KMS-11 (cell line): Measurements from ENCODE around the gene PCDHGA10.
"Not testable (repeated sequence)": the region's sequence is repeated elsewhere in the genome, so short reads cannot be mapped to it uniquely, and the experiment has no call there.

ENCODE experiments used
- H2AFZ ChIP-seq: fragments of 200-600 bp; sonication (generic); 2 replicates; pipeline ENCODE4 v1.6.1; 2016; ENCODE audit warnings: antibody characterized with exemption, mixed run types, low read depth
- H3K27ac ChIP-seq: fragments of 200-600 bp; sonication (generic); 2 replicates; pipeline ENCODE4 v1.6.1; 2016; ENCODE audit warnings: mild to moderate bottlenecking, mixed run types
- H3K27me3 ChIP-seq: fragments of 200-600 bp; sonication (generic); 2 replicates; pipeline ENCODE4 v1.6.1; 2017; ENCODE audit warnings: mild to moderate bottlenecking, low read depth, mixed run types, moderate library complexity; ENCODE audit not compliant: insufficient read depth
- H3K36me3 ChIP-seq: fragments of 200-600 bp; sonication (generic); 2 replicates; pipeline ENCODE4 v1.6.1; 2017; ENCODE audit warnings: mild to moderate bottlenecking, mixed run types; ENCODE audit not compliant: insufficient read depth
- H3K4me1 ChIP-seq: fragments of 200-600 bp; sonication (generic); 2 replicates; pipeline ENCODE4 v1.6.1; 2016; ENCODE audit warnings: mild to moderate bottlenecking, low read depth, mixed run types; ENCODE audit not compliant: poor library complexity, severe bottlenecking
- H3K4me2 ChIP-seq: fragments of 200-600 bp; sonication (generic); 2 replicates; pipeline ENCODE4 v1.7.0; 2016; ENCODE audit warnings: mild to moderate bottlenecking, mixed run types
- H3K4me3 ChIP-seq: fragments of 200-600 bp; sonication (generic); IDR thresholded peaks from 2 replicates; pipeline ENCODE4 v1.6.1; 2017; ENCODE audit warnings: low read depth, low read length, mixed read lengths; ENCODE audit not compliant: insufficient read depth
- H3K79me2 ChIP-seq: fragments of 200-600 bp; sonication (generic); 2 replicates; pipeline ENCODE4 v1.6.1; 2016; ENCODE audit warnings: low read depth, mixed run types; ENCODE audit not compliant: insufficient read depth
- H3K9ac ChIP-seq: fragments of 200-600 bp; sonication (generic); 2 replicates; pipeline ENCODE4 v1.6.1; 2016; ENCODE audit warnings: mild to moderate bottlenecking, mixed run types
- H4K20me1 ChIP-seq: fragments of 200-600 bp; sonication (generic); 2 replicates; pipeline ENCODE4 v1.6.1; 2016; ENCODE audit warnings: mild to moderate bottlenecking, mixed run types; ENCODE audit not compliant: insufficient read depth
- TF ChIP-seq, protein P1 (sequence below): fragments of 200-600 bp; sonication (generic); conservative IDR thresholded peaks from 2 replicates; pipeline ENCODE4 v1.6.1; 2017; ENCODE audit warnings: low read depth, mild to moderate bottlenecking, antibody characterized with exemption, low read length, moderate library complexity, mixed read lengths

Gene PCDHGA10

DNA sequence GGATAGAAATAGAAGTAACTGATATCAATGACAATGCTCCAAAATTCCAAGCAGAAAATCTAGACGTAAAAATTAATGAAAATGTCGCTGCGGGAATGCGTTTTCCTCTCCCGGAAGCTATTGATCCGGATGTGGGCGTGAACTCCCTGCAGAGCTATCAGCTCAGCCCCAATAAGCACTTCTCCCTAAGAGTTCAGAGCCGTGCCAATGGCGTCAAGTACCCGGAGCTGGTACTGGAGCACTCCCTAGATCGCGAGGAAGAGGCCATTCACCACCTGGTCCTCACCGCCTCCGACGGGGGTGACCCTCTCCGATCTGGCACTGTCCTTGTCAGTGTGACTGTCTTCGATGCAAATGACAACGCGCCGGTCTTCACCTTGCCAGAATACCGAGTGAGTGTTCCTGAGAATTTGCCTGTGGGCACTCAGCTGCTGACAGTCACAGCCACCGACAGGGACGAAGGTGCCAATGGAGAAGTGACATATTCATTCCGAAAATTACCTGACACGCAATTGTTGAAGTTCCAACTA, 818 bp downstream of the PCDHGA10 start:
- TF ChIP-seq, protein P1, sequence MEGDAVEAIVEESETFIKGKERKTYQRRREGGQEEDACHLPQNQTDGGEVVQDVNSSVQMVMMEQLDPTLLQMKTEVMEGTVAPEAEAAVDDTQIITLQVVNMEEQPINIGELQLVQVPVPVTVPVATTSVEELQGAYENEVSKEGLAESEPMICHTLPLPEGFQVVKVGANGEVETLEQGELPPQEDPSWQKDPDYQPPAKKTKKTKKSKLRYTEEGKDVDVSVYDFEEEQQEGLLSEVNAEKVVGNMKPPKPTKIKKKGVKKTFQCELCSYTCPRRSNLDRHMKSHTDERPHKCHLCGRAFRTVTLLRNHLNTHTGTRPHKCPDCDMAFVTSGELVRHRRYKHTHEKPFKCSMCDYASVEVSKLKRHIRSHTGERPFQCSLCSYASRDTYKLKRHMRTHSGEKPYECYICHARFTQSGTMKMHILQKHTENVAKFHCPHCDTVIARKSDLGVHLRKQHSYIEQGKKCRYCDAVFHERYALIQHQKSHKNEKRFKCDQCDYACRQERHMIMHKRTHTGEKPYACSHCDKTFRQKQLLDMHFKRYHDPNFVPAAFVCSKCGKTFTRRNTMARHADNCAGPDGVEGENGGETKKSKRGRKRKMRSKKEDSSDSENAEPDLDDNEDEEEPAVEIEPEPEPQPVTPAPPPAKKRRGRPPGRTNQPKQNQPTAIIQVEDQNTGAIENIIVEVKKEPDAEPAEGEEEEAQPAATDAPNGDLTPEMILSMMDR, result no peak
- H2AFZ ChIP-seq, result no peak overlapping the region
- H3K4me3 ChIP-seq, result no peak overlapping the region

DNA sequence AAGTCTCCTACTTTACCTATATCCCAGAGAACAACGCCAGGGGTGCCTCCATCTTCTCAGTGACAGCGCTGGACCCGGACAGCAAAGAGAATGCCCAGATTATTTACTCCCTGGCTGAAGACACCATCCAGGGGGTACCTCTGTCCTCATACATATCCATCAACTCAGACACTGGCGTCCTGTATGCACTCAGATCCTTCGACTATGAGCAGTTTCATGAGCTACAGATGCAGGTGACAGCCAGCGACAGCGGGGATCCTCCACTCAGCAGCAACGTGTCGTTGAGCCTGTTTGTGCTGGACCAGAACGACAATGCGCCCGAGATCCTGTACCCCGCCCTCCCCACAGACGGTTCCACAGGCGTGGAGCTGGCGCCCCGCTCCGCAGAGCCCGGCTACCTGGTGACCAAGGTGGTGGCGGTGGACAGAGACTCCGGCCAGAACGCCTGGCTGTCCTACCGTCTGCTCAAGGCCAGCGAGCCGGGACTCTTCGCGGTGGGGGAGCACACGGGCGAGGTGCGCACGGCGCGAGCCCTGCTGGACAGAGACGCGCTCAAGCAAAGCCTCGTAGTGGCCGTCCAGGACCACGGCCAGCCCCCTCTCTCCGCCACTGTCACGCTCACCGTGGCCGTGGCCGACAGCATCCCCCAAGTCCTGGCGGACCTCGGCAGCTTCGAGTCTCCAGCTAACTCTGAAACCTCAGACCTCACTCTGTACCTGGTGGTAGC, 1.9 kb downstream of the PCDHGA10 start:
- not testable (repeated sequence) for H3K4me1 ChIP-seq, H3K9ac ChIP-seq, H4K20me1 ChIP-seq, H3K4me3 ChIP-seq, H3K4me2 ChIP-seq, H2AFZ ChIP-seq, H3K36me3 ChIP-seq, H3K27me3 ChIP-seq, H3K27ac ChIP-seq, H3K79me2 ChIP-seq

More for the DNA sequence above, 818 bp downstream of the PCDHGA10 start:
- H3K36me3 ChIP-seq, result no peaks in the 10 kb centered on the region
- H4K20me1 ChIP-seq, result no peaks in the 10 kb centered on the region
- no peak overlapping the region for H3K27ac ChIP-seq
- no peak overlapping the region for H3K9ac ChIP-seq
- no peaks in the 10 kb centered on the region for H3K4me1 ChIP-seq
- H3K79me2 ChIP-seq, result no peaks in the 10 kb centered on the region
- no peaks in the 10 kb centered on the region for H3K27me3 ChIP-seq
- H3K4me2 ChIP-seq, result no peak overlapping the region

DNA sequence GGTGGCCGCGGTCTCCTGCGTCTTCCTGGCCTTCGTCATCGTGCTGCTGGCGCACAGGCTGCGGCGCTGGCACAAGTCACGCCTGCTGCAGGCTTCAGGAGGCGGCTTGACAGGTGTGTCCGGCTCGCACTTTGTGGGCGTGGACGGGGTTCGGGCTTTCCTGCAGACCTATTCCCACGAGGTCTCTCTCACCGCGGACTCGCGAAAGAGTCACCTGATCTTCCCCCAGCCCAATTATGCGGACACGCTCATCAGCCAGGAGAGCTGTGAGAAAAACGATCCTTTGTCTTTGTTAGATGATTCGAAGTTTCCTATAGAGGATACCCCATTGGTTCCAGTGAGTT, 2.5 kb downstream of the PCDHGA10 start:
- H3K4me1 ChIP-seq, H3K79me2 ChIP-seq, H3K4me2 ChIP-seq, H3K36me3 ChIP-seq, H2AFZ ChIP-seq, H3K9ac ChIP-seq, H3K27ac ChIP-seq, H4K20me1 ChIP-seq, H3K4me3 ChIP-seq, H3K27me3 ChIP-seq: not testable (repeated sequence)

DNA sequence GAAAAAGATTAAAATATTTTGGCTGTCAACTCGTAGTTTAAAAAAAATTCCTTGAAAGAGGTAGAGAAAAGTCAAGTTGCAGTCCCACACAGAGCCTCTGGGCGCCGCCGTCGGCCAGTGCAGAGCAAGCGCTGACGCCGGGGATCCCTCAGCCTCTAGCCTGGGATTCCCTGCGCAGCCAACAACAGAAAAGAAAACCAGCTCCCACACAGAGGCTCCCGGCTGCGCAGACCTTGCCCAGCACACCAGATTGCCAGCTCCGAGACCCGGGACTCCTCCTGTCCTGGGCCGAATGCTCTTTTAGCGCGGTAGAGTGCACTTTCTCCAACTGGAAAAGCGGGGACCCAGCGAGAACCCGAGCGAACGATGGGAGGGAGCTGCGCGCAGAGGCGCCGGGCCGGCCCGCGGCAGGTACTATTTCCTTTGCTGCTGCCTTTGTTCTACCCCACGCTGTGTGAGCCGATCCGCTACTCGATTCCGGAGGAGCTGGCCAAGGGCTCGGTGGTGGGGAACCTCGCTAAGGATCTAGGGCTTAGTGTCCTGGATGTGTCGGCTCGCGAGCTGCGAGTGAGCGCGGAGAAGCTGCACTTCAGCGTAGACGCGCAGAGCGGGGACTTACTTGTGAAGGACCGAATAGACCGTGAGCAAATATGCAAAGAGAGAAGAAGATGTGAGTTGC, 4.8 kb downstream of the PCDHGA10 start, which contains the start of gene PCDHGB7:
PCDHGB7 (plus strand) TSS at position 184 of the 679 bp plus-strand sequence; CDS start at position 367, 183 bp downstream.
- not testable (repeated sequence) for H3K4me1 ChIP-seq, H3K36me3 ChIP-seq, H3K9ac ChIP-seq, H3K4me2 ChIP-seq, H3K27me3 ChIP-seq, H3K4me3 ChIP-seq, H3K79me2 ChIP-seq, H2AFZ ChIP-seq, H3K27ac ChIP-seq, H4K20me1 ChIP-seq

DNA sequence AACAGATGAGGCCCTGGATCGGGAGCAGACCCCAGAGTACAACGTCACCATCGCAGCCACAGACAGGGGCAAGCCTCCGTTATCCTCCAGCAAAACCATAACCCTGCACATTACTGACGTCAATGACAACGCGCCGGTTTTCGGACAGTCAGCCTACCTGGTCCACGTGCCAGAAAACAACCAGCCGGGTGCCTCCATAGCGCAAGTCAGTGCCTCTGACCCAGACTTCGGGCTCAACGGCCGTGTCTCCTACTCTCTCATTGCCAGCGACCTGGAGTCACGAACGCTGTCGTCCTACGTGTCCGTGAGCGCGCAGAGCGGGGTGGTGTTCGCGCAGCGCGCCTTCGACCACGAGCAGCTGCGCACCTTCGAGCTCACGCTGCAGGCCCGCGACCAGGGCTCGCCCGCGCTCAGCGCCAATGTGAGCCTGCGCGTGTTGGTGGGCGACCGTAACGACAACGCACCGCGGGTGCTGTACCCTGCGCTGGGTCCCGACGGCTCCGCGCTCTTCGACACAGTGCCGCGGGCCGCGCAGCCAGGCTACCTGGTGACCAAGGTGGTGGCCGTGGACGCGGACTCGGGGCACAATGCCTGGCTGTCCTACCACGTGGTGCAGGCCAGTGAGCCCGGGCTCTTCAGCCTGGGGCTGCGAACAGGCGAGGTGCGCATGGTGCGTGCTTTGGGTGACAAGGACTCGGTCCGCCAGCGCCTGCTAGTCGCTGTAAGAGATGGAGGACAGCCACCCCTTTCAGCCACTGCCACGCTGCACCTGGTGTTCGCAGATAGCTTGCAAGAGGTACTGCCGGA, 6.5 kb downstream of the PCDHGA10 start:
- Histone ChIP-seq H2AFZ (no peak overlapping the region), H3K9ac (no peak overlapping the region), H3K4me3 (no peak overlapping the region), H3K27me3 (no peaks in the 10 kb centered on the region), H3K27ac (no peak overlapping the region), H3K4me1 (no peaks in the 10 kb centered on the region), H3K36me3 (no peaks in the 10 kb centered on the region), H4K20me1 (no peaks in the 10 kb centered on the region), H3K4me2 (no peak overlapping the region), H3K79me2 (no peaks in the 10 kb centered on the region)
- TF ChIP-seq, protein P1, result no peak
